G401 (cell line): Measurements from ENCODE around the gene TP63. TPM values are rescaled to one million over a fixed set of nuclear protein-coding genes. Genes with fewer than 3 reads are reported as not detected.

Experiments
- DNase-seq: peaks from one replicate; pipeline ENCODE4 v3.0.0-alpha.2; 2015; ENCODE audit warnings: low spot score
- in situ Hi-C: cut with HindIII; loops from 2 replicates; pipeline ENCODE4 v1.10.0; 2016; ENCODE audit warnings: low sequenced_read_pairs, mixed read lengths
- total RNA-seq: library from RNA; depleted of rRNA; stranded (reverse); fragments of >200 nt; shearing (Covaris generic); gene quantifications from 2 replicates; pipeline ENCODE4 v1.2.3, GENCODE V29; 2014

TP63 gene
- total RNA-seq, 1 experiment from 2014 or later = not detected

DNA sequence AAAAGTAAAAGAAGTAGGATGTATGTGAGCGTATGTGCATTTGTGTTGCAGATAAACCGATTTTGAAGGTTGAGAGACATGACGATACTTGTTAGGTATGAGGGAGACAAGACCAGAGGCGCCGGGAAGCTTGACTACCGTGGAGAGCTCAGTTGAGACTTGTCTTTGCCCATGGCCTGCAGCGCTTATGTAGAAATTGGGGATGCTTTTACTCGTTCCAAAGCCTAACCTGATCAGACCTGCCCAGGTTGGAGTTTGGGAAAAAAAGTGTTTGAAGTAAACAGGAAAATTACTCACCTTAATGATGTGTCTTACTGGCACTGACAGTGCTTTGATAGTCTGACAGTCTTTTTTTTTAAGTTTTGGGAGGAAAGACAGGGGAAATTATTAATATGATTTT lies 202.8 kb downstream of the TP63 start:
- in situ Hi-C loops = no loop called here
- no peak for DNase-seq

DNA sequence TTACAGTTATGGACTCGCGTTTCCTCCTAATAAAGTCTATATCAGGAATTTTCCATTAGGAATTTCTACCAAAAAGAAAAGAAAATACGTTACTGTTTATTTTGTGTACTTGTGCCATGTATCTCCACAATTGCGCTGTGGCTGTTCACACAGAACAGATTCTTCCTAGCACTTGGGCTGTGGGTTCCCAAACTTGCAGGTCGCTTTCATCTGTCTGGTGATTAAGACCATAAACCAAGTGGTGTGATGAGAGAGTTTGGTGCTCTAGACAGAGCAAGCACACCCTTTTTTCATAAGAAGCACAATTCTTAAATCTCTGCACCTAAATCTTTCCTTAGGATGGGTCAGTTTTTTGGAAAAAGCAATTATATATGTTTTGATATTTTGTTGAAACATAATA lies 203.3 kb downstream of the TP63 start:
- in situ Hi-C loops = no loop called here
- no peak for DNase-seq

DNA sequence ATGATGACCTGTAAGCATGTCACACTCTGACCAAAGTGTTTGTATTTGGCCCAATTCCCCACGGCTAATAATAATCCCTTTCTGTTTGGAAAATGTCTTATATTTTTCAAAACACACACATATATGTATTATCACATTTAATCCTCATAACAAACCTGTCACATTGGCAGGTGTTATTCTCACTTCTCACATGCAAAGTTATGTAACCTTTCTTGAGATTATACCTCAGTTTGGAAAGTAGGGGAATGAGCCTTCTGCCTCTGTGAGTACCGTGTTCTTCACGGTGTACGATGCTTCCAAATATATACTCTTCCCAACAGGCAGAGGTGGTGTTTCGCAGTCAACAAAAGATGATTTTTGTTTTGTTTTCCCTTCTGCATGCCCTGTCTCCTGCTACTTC lies 205.6 kb downstream of the TP63 start:
- in situ Hi-C loops = no loop called here
- DNase-seq = no peak

DNA sequence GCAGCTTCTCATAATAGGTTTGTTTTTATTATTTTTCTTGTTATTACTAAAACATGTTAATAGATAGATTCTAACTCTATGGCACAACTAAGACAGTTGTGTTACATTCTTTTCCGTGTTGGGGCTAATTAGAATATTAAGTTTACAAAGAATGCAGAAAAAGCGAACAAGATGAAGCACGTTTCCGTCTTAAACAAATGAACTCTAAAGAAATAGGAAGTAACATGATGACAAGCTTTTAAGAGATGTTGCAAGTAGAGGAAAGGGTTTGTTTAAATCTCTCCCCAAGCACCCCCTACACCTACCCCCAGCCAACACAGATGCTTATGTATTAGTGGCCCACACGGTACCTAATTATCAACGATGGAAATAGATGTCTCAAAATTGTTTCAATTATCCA lies 207.1 kb downstream of the TP63 start:
- no peak for DNase-seq
- in situ Hi-C loops = no loop called here

DNA sequence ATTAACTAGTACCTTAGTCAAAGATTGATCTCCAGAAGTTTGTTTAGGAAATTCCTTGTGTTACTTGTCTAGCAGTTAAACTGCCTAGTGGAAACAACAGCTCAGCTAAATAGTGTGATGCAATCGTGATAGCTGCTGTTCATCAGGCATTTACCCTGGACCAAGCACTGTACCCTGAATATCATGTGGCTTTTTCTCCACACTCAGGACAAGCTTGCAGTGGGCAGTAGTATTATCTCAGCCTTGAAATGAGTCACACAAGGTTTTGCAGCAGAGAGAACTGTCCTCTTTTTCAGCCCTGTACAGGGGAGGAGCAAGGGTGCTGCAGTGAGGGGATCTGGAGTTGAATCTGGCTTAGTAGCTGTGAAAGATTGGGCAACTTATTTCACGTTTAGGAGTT lies 208.4 kb downstream of the TP63 start:
- in situ Hi-C loops = no loop called here
- no peak for DNase-seq

DNA sequence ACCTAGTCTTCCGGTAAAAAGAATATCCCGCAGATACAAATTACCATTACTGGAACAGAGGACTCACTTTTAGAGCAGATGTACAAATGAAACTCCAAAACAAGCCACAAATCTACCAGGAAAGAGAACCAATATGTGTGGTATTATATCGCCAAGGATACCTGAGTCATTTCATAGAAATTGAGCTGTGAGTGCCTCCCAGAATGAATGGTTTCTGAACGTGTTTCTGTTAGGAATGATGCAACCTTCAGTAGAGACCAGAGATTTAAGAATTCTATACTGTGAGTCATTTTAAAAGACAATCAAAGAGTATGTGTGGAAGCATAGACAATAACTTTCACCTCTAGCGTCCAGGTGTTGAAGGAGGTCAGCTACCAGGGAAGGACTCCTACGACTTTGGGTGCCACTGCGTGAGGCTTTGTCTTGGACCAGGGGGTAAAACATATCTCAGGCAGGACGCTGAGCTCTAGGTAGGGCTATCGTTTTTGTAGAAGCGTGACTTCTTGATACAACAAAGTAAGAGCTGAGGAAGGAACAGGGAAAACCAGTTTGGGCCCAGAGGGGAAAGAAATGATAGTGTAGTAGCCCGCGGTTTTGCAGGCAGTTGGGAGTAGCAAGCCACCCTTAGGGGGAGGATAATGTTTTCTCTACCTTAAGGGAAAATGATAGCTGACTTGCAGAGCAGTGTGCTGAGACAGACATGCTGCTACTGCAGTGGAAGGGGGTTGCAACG lies 210.4 kb downstream of the TP63 start:
- in situ Hi-C loops = no loop called here
- no peak for DNase-seq

DNA sequence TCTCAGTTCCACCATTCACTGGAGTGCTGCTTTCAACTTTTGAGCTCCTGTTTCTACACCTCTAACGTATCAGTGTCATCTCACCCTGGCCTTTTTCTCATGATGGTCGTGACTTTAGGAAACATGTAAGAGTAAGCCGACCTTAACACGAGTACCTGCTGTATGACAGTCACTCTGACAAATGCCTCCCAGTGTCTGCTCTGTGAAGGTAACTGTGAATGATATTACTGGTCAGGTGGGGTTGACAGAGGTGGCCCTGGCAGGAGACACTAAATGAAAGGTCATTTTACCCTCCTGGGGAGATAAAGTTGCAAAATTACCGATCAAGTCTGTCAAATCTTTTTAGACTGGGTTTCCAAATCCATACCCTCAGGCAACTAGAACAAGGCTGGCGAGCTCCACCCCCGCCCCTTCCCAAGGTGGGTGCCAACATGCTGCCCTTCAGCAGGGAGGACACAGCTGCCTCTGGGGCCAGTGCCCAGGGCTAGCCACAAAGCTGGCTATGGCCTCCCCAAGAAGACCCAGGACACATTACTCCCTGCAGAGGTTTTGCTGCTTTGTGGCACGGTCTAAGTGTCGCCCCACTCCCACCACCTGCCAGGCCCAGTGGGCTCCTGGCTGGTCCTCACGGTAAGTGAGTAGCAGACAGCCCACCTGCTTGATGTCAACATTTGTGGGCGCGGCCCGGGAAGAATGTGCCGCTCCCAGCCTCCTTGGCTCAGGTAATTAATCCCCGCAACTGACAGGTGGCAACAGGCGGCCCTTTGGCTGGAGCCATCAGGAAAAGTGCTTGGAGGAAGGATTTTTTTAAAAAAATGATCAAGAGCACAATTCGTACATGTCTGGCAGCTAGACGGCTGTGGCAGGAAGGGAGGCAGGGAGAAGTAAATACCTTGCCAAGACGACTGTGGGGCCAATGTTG lies 211.8 kb downstream of the TP63 start:
- in situ Hi-C loops = no loop called here
- peak; percentile 12 for DNase-seq

DNA sequence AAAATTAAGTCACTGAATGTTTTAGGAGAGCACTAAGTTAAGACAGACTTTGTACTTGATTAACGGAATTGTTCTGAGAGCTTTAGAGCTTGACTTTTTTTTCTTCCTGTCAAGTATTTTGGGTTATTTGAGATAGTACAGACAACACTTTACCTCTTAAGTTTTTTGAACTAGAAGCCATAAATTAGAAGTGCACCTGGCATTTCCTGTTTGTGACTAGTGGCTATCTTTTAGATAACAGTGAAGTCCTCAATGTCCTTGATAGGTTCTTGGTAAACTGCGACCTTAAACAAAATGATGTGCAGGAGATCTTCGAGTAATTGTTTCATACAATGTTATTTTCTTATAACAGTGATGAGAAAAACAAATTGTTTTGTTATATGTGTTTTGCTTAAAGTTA lies 213.9 kb downstream of the TP63 start:
- no peak for DNase-seq
- in situ Hi-C loops = no loop called here

DNA sequence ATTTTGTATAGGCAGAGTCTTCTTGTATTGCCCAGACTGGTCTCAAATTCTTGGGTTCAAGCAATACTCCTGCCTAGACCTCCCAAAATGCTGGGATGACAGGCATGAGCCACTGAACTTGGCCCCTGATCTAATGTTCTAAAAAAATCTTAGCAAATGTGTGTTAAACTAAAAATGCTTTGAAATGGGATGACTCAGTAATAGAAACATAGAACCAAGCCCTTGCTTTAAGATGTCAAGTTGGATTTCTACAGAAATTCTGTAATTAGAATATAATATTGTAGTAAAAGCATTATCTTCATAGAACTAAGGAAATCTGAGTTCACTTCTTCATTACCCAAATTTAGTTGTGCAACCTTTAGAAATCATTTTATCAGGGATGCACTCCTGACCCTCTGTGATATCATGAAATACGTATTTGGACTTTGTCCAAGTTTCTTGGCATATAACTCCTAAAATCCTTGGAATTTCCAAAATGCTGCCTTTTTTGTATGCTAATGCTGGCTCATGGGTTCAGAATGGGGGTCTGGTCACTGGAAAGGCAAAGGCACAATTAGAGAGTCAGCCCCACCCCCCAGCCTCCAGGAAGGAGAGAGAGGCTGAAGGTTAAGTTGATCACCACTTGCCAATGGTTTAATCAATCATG lies 217.3 kb downstream of the TP63 start:
- no peak for DNase-seq
- in situ Hi-C loops = no loop called here

DNA sequence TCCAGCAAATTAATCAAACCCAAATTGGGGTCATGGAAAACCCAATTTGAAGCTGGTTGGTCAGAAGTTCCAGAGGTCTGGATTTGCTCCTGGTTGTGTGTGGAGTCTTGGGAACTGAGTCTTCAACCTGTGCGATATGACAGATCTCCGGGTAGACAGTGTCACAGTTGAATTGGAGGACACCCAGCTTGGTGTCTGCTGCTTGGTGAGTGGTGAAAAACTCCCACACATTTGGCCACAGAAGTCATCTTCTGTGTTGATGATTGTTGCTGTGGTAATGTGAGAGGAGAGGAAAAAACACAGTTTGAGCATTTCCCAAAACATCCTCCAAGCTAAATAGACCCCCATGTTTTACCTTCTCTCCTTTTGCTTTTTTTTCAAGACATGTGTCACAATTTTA lies 218.1 kb downstream of the TP63 start:
- DNase-seq = no peak
- in situ Hi-C loops = no loop called here

DNA sequence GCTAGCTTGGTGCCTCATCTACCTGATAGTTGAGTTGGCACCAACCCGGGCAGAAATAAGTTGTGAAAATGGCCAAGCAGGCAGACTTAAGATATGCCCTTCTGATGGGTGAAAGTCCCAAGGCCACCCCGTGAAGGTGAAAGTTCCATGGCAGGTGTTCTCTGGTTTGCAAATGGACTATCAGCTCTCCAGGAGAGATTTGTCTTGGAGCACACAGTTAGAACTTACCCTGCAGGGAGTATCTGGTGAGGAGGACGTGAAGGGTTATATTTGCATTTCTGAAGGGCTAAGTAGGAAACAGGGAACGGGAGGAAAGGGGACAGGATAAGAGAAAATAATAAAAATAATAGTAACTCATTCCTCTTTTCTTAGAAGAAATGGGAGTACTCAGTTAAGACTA lies 220.5 kb downstream of the TP63 start:
- DNase-seq = no peak
- in situ Hi-C loops = no loop called here

DNA sequence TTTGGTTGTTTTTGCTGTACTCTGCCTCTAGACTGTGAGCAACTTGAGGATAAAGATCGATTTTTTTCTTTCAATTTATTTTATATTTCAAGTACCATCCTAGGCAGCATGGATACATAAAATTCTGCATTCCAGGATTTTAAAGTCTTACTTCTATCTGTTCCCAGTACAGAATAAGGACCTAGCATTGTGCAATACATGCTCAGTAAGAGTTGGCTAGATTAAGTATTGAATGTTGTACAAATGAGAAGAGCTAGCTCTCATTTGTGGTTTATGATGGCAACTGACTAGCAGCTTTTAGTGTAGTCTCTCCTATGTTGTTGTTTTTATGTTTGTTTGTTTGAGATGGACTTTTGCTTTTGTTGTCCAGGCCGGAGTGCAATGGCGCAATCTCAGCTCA lies 222.7 kb downstream of the TP63 start:
- no peak for DNase-seq
- in situ Hi-C loops = no loop called here

DNA sequence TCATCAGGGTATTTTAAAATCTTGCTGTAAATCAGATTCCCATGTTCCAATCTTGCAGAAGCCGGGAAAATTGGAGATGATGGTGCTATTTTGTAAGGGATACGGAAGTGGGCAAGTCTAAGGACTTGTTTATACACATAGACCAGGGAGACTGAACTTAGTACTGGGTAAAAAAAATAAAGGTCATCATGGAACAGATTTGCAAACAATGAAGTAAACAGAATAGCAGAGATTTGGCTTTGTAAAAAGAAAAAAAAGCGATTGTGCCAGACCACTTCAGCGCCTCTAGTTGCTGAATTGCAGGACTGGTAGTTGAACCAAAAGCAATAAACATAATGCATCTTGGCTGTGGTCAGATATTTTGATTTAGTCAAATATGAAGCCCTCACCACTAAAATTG lies 229.1 kb downstream of the TP63 start:
- in situ Hi-C loops = no loop called here
- DNase-seq = no peak

DNA sequence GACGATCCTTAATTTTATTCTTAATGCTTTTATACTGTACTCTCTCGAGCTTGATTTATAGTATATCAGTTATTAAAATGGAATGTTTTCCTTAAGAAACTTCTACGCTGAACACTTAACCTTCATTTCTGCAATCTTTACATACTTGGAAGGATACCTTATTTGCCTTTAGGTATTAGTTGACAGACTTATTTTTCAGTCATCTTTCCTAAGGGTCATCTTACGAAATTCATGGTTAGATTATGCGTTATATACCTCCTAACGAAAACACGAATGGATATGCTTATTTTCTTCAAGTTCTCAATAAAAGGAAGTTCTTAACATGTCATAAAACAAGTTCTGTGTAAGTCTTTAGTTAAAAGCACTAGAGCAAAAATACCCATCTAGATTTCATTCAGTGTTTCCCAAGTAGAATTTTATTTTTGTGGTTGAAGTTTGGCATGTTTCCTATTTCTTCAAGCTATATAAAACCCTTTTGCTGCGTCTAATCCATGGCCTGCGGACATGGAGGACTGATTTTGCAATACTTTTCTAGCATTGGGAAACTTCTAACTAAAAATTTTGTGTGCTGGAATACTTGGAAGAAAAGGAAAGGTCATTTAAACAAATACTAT lies 231.3 kb downstream of the TP63 start:
- in situ Hi-C loops = no loop called here
- DNase-seq = no peak

DNA sequence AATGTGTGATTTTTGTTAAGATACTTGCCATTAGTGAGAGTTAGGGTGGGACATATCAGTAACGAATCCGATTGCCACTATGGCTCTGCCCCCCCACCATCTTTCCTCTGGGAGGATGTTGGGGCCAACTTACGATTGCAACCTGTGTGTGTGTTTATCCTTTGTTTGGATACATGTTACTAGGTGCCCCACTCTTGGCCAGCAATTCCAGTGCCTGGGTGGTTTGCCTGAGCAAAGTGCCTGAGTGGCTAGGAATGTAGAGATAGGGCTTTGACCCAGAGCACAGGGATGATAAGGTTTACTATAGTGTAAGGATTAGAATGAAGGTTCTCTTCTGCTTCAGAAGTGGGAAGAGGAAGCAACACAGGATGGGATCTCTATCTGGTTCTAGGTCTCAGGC lies 231.8 kb downstream of the TP63 start:
- in situ Hi-C loops = no loop called here
- no peak for DNase-seq

DNA sequence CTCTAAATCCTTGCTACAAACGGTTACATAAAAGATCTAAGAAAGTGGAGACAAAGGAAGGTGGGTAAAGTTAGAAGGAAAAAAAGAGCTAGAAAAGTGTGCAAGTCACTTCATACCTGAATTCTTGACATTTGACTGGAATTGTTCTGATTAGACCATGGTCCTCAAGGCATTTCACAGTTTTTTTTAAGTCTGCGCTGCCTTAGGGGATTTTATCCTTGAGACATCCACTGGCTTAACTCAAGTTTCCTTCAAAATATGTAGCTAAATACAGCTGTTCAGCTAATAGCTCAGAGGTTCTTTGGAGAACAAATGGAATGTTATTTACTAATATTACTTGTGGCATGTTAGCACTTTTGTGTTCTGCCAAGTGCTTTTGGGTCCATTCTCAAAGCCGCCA lies 236.9 kb downstream of the TP63 start:
- in situ Hi-C loops = no loop called here
- DNase-seq = no peak

DNA sequence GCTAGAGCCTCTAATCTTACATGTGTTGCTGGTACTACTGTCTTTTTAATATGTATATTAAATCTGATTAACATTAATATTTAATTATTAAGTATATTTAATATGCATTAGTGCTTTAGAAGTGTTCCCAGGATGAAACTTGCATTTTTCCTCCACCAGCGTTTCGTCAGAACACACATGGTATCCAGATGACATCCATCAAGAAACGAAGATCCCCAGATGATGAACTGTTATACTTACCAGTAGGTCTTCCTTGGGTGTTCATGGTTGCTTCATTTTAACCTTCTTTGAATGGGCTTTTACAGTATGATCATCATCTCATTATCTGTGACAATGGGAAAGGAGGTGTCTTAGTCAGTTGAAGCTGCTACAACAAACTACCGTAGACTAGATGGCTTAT lies 238.0 kb downstream of the TP63 start:
- in situ Hi-C loops = no loop called here
- DNase-seq = no peak

DNA sequence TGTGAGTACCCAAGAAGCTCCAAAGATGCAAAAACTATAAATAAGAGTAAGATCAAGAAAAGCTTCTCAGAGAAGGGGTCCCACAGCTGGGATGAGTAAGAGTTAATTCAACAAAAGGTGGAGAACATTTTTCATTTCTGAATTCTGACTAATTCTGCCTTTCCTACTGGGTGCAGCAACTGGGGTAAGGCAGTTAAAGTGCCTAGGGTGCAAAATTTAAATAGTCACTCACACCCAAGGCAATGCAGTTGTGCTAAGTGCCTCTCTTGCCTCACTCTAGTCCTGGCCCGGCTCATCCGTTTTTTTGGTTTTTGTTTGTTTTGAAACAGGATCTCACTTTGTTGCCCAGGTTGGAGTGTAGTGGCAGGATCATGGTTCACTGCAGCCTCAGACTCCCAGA lies 240.2 kb downstream of the TP63 start:
- DNase-seq = no peak
- in situ Hi-C loops = no loop called here

DNA sequence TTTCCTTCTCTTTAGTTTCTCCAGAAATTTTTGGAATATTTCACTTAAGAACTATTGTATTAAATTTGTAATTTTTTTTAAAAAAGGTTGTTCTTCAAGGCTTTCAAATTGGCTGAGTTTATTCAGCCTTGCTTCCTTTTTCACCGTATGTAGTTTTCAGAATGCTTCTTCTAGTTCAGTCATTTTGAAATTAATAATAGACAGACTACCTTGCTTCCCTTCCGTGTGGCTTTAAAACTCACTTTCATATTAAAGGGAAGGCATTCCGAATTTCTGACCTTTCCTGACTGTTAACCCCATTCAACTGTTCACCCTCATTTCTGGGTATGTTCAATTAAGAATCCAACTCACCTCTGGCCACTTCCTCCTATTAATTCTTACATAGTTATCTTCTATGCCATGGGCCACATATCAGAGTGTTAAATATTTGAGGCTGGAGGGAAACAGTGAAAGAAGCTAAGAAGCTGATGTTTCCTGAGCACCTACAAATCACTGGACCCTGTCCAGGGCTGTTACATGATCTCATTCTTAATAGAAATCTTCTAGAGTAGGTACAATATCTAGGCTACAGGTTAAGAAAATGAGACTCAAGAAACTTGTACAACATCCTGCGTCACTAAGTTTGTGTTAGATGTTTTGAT lies 252.0 kb downstream of the TP63 start:
- in situ Hi-C loops = loop anchor here (5.0 kb wide), 1 partner anchor 34 kb away; no protein-coding TSS in a partner anchor
- DNase-seq = no peak
